Cardiac septum (tissue), 1 donor: Measurements from ENCODE around the gene ANKRD1. TPM values are rescaled to one million over a fixed set of nuclear protein-coding genes. Genes with fewer than 3 reads are reported as not detected.

ENCODE experiments used
- DNase-seq: peaks from one replicate; pipeline ENCODE4 v3.0.0-alpha.2; 2020; ENCODE audit warnings: low spot score
- intact Hi-C: fragments of 100-400 bp; cut with DNase I; formaldehyde crosslinking; loops from one replicate; pipeline ENCODE4 v1.14.0; 2022
- total RNA-seq: library from RNA; stranded (reverse); fragmentation: NEBNext Ultra II Directional; extraction: Animal tissue kit (Norgen Biotek cat#: 25700); gene quantifications from one replicate; pipeline ENCODE4 v1.2.1, GENCODE V29; 2021
- donor health status: DM: no; HTN: no; CAD: no.

Gene ANKRD1
- total RNA-seq, 1 donor from 2014 or later, result 8,251 TPM

DNA sequence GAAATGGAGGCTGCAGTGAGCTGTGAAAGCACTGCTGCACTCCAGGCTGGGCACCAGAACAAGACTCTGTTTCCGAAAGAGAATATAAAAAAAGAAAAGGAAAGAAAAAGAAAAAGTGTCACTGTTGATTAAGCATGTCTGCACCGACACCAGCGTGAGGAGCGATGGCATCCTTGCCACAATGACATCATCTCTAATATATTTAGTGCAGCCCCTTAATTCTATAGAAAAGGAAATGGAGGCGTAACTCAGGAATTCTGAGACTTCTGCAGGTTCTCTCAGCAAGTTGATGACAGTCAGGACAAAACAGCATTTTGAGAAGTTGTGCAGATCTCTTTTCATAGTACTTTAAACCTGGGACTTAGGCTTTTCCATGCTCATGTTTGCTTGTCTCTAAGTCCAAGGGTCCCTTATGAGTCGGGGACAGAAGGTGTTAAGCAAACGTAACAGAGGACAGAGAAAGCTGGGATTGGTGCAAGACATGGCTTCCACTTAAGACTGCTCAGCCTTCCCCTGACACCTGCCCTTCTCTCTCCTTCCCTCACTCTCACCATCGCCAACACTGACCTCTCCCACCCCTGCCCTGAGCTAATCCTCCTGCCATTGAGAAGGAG is 16.9 kb upstream of the ANKRD1 start:
- intact Hi-C loops, result no loop called here
- DNase-seq, result no peak

DNA sequence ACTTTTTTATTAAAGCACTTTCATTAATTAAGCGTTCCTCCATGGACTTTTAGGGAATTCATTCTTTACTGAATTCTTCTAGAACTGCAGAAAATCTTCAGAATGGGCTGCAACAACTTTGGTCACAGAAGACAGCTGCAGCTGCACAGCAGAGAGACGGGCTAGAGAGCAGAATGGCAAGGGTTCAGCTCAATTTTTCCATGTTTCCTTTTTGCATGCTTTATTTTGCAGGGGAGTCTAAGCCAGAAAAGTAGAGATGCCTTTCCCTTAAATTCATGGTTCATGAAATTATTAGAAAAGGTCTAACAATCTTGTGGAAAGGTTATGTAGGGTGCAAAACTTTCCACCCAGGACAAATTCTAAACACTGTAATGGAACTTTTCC is 15.4 kb upstream of the ANKRD1 start:
- intact Hi-C loops, result no loop called here
- DNase-seq, result no peak

- DNase-seq, result no peak
- intact Hi-C loops, result no loop called here
Measured at GRCh38 chr10:90935581-90936275, 14.8 kb upstream of the ANKRD1 start.

- intact Hi-C loops, result loop anchor here (1.0 to 5.0 kb wide), 2 partner anchors 10 to 36 kb away; partner anchors contain the start of gene ANKRD1
- peak; percentile 85 for DNase-seq
Measured at GRCh38 chr10:90930971-90931871, 10.3 kb upstream of the ANKRD1 start.

DNA sequence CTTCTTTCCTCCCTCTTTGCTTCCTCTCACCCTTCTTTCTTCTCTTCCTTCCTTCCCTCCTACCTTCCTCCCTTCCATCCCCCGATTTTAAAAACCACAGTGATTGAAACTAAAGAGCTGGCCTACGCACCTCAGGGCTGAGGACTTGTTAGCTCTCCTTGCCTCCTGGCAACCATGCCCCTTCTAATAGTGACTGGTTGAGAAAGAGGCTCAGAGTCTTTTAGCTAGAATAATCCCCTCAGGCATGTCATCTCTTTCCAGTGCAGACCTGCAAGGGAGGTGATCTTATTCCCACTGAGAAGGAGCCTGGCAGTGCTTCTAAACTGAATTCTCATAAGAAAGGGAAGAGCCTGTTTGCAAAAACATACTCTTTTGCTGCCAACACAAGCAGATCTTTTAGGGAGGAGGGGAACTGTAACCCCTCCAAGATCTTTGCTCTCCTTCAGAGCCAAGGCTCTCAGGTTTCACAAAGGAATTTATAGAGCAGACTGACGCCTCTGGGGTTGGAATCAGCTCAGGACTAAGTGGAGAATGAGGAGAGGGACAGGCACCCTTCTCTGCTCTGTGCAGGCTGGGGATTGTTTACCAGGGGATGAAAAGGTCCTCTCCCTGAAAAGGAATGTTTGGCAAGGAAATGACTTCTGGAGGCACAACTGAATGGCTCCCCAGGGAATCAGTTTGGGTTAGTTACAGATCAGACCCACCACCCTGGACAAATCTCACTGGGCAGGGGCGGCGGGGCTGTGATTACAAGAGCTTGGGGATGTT is 9.4 kb upstream of the ANKRD1 start:
- intact Hi-C loops, result loop anchor here (1.0 to 5.0 kb wide), 2 partner anchors 9 to 37 kb away; partner anchors contain the start of gene ANKRD1
- DNase-seq, result no peak

DNA sequence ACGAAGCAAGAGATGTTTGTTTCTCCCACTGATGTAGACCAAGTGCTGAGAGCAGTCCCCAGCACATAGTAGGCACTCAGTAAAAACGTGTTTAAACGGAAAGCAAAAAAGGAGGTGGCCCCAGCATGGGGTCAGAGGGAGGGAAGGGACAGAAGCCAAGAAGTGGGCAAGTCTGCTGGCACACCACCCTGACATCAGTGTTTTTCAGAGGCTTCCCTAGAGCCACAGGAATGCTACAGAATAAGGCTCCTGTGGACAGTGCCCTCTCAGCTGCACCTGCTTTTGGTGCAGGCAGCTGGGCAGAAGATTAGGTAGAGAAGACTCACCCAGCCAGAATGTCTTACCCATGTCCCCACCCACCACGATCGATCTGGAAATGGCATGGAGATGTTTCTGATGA is 8.3 kb upstream of the ANKRD1 start:
- no peak for DNase-seq
- intact Hi-C loops, result no loop called here

GRCh38 chr10:90927293-90927692 is 6.4 kb upstream of the ANKRD1 start:
- intact Hi-C loops, result no loop called here
- no peak for DNase-seq

- no peak for DNase-seq
- intact Hi-C loops, result no loop called here
Measured at GRCh38 chr10:90925079-90926029, 4.5 kb upstream of the ANKRD1 start.

GRCh38 chr10:90924552-90924951 is 3.7 kb upstream of the ANKRD1 start:
- intact Hi-C loops, result loop anchor here (5.0 kb wide), 1 partner anchor 328 kb away; no protein-coding TSS in a partner anchor
- DNase-seq, result no peak

DNA sequence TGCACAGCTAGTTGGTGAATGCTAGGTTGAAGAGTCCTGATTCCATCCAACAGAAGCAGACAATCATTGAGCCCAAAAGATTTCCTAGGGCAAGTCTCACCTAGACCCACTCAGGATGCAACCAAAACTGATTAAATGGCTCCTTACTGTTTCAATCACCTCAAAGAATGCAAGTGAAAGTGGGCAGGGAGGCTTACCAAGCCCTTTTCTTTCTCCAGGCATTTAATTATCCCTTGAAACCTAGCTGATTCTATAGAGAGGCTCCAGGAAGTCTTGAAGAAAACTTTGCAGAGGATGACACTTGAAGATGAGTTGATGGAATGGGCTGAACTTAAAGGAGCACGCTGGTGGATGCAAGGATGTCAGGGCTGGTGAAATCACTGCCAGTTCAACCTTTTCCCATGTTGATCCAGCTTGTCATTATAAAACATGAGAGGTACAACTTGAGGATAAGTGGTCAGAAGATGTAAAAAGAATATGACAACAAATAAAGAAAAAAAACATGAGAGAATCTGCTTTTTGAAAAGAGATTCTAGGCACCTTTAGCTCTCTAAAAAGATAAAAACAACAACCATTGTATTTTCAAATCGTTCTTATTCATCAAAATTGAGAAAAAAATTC is 2.3 kb upstream of the ANKRD1 start:
- intact Hi-C loops, result loop anchor here (5.0 kb wide), 1 partner anchor 329 kb away; no protein-coding TSS in a partner anchor
- no peak for DNase-seq

DNA sequence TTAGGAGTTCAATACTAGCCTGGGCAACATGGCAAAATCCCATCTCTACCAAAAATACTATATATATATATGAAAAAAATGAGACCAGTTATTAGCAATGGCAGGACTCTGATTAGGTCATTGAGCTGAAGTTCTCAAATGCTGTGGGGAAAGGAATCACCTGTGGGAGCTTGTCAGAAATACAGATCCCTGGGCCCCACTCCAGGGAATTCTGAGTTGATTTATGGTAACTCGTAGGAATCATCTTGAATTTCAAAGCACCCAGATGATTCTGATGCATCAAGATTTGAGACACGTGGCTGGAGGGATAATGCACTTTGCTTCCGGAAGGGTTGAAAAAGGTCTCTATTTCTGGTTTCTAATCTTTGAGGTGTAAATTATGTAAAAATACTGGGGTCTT is 1.0 kb upstream of the ANKRD1 start:
- intact Hi-C loops, result loop anchor here (1.0 to 5.0 kb wide), 4 partner anchors 8 to 330 kb away; no protein-coding TSS in a partner anchor
- DNase-seq, result no peak

GRCh38 chr10:90919683-90920574 is 958 bp downstream of the ANKRD1 start:
- intact Hi-C loops, result loop anchor here (2.0 to 5.0 kb wide), 3 partner anchors 69 to 332 kb away; no protein-coding TSS in a partner anchor
- DNase-seq, result no peak

- intact Hi-C loops, result no loop called here
- no peak for DNase-seq
Measured at GRCh38 chr10:90917968-90918318, 2.9 kb downstream of the ANKRD1 start.

DNA sequence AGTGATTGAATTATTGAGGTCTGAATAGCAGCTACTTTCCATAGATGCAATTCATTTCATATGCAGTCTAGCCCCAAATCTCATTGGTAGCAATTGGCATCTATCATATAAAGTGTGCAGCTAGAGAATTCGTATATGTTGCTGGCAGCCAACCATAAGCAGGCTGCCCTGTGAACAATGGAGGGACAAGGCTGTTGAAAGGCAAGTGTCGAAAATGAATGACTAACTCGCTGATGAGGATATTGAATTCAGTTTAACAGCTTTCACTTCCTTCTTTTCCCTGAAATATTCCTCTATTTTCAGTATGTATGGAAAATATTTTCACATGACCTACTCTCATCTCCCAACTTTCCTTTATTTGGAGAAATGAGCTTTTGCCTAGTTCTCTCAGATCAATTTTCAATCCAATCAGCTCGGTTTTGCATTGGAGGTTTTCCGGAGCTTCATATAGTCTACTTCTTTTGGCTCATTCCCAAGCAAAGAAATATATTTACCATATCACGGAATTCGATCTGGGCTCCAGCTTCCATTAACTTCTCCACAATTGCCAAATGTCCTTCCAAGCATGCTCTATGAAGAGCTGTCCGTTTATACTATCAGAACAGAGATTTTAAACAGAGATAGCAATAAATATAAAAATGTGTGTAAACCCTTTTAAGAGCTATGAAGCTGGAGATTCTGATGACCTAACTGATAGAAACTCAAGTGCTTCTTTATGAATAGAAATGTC is 3.5 kb downstream of the ANKRD1 start:
- no peak for DNase-seq
- intact Hi-C loops, result no loop called here

GRCh38 chr10:90916392-90917237 is 4.3 kb downstream of the ANKRD1 start:
- DNase-seq, result no peak
- intact Hi-C loops, result no loop called here

DNA sequence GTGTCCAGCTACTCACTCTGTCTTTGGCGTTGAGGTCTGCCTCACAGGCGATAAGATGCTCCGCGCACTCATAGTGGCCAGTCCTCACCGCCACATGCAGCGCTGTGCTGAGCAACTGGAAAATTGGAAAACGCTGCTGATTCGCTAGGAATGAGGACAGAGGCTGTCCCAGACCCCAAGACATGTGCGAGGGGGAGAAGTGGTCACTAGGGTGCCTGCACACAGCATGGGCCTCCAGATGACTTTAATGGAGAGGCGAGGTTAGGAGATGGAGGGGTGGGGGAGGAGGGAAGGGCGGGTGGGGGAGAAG is 5.2 kb downstream of the ANKRD1 start:
- DNase-seq, result peak; percentile 77
- intact Hi-C loops, result no loop called here
